ENCODE results near the gene FAT1. TPM values are rescaled to one million over a fixed set of nuclear protein-coding genes. Genes with fewer than 3 reads are reported as not detected.

FAT1 gene
- total and polyA plus RNA-seq, 9 of the 15 experiments (the other 6 are each of a cell fraction or from before 2014, with no cell fraction given): 6.0 to 38.4 (median 21.4) TPM

DNA sequence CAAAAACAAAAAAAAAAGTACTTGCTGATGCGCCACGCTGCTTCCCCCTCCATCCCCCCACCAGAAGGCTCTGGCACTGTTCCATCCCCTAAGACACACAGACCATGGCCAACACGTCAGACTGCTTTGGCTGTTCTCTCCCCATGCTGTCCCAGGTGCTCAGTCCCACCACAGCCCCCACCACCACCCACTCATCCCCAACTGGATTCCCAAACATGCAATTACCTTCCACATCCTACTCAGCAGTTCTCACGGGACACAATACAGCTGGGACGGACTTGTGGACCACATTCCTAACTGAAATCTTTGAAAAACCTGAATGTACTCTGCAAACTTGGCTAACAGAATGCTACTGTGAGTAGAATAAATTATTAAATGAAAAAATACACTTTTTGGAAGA, 8.6 kb downstream of the FAT1 start:
- POLR2A ChIA-PET: no interaction called here
- in situ Hi-C loops (cut with MboI): no loop called here
- H3K9ac ChIP-seq (ENCODE audit: insufficient read depth in 1 of 2, low read depth in 2 of 2, low read length in 2 of 2): no peak overlapping the region

More for the DNA sequence above, 8.6 kb downstream of the FAT1 start:
- H3K4me1 ChIP-seq (replicated peaks in 1 of 2; ENCODE audit: control insufficient read depth in 2 of 2, insufficient read depth in 2 of 2, low read length in 2 of 2): no peaks in the 10 kb centered on the region
- H3K27me3 ChIP-seq (ENCODE audit: control insufficient read depth in 2 of 2, insufficient read depth in 2 of 2, low read length in 2 of 2): no peaks in the 10 kb centered on the region
- FAIRE-seq (no peak), DNase-seq (ENCODE audit: extremely low read depth in 1 of 4, low spot score in 3 of 4) (no peak), ATAC-seq (no peak)
- intact Hi-C loops (cut with micrococcal nuclease): no loop called here
- H3K27ac ChIP-seq (ENCODE audit: extremely low read depth, low read depth, low read length): no peak overlapping the region
- no peak overlapping the region for H3K4me2 ChIP-seq (ENCODE audit: insufficient read depth, low read length)
- H4K20me1 ChIP-seq (replicated peaks; ENCODE audit: control insufficient read depth, insufficient read depth, low read length): no peaks in the 10 kb centered on the region
- BruUV-seq (replicated peaks): no TSS peak
- WGBS (ENCODE audit: insufficient coverage, low coverage, missing lambda C conversion rate): 55% methylated on average over 4 of the region's 5 CpGs
- H3K4me3 ChIP-seq: no peak overlapping the region
- H3K9me1 ChIP-seq (ENCODE audit: control insufficient read depth, insufficient read depth, low read length): no peaks in the 10 kb centered on the region
- CTCF ChIA-PET (ENCODE audit: low intra/inter-chr PET ratio): no interaction called here
- H2AFZ ChIP-seq (ENCODE audit: low read depth, low read length): no peak overlapping the region
- no peaks in the 10 kb centered on the region for H3K36me3 ChIP-seq (ENCODE audit: control insufficient read depth, insufficient read depth, low read length)
- H3K79me2 ChIP-seq (ENCODE audit: control insufficient read depth, insufficient read depth, low read length): no peaks in the 10 kb centered on the region
- TF ChIP-seq U2AF1 (optimal IDR thresholded peaks at IDR 0.05; ENCODE audit: low read depth, low read length) (no peak), SREBF2 (CRISPR knock-in tag; IDR thresholded peaks at IDR 0.05) (no peak), CTBP1 (IDR thresholded peaks at IDR 0.05; ENCODE audit: borderline replicate concordance) (no peak), FOS (IDR thresholded peaks at IDR 0.05; ENCODE audit: extremely low read depth, insufficient read length) (no peak), POLR2A (conservative IDR thresholded peaks at IDR 0.05) (no peak), ZNF217 (CRISPR knock-in tag; IDR thresholded peaks at IDR 0.05) (no peak), ZNF561 (CRISPR knock-in tag; conservative IDR thresholded peaks at IDR 0.05) (no peak), ZNF224 (CRISPR knock-in tag; IDR thresholded peaks at IDR 0.05) (no peak), ZNF431 (CRISPR knock-in tag; IDR thresholded peaks at IDR 0.05) (no peak), RBFOX2 (IDR thresholded peaks at IDR 0.05; ENCODE audit: low read depth, low read length) (no peak)
- TF ChIP-seq, protein P1, sequence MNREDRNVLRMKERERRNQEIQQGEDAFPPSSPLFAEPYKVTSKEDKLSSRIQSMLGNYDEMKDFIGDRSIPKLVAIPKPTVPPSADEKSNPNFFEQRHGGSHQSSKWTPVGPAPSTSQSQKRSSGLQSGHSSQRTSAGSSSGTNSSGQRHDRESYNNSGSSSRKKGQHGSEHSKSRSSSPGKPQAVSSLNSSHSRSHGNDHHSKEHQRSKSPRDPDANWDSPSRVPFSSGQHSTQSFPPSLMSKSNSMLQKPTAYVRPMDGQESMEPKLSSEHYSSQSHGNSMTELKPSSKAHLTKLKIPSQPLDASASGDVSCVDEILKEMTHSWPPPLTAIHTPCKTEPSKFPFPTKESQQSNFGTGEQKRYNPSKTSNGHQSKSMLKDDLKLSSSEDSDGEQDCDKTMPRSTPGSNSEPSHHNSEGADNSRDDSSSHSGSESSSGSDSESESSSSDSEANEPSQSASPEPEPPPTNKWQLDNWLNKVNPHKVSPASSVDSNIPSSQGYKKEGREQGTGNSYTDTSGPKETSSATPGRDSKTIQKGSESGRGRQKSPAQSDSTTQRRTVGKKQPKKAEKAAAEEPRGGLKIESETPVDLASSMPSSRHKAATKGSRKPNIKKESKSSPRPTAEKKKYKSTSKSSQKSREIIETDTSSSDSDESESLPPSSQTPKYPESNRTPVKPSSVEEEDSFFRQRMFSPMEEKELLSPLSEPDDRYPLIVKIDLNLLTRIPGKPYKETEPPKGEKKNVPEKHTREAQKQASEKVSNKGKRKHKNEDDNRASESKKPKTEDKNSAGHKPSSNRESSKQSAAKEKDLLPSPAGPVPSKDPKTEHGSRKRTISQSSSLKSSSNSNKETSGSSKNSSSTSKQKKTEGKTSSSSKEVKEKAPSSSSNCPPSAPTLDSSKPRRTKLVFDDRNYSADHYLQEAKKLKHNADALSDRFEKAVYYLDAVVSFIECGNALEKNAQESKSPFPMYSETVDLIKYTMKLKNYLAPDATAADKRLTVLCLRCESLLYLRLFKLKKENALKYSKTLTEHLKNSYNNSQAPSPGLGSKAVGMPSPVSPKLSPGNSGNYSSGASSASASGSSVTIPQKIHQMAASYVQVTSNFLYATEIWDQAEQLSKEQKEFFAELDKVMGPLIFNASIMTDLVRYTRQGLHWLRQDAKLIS (CRISPR knock-in tag; IDR thresholded peaks at IDR 0.05): no peak
- H3K9me3 ChIP-seq (replicated peaks; ENCODE audit: control insufficient read depth, insufficient read depth, low read depth, low read length): peaks cover 9% of the 10 kb centered on the region
